Measurements from ENCODE around the gene OR5H6. TPM values are rescaled to one million over a fixed set of nuclear protein-coding genes. Genes with fewer than 3 reads are reported as not detected.

OR5H6 gene
- total RNA-seq, 1 experiment from 2014 or later: not detected

DNA sequence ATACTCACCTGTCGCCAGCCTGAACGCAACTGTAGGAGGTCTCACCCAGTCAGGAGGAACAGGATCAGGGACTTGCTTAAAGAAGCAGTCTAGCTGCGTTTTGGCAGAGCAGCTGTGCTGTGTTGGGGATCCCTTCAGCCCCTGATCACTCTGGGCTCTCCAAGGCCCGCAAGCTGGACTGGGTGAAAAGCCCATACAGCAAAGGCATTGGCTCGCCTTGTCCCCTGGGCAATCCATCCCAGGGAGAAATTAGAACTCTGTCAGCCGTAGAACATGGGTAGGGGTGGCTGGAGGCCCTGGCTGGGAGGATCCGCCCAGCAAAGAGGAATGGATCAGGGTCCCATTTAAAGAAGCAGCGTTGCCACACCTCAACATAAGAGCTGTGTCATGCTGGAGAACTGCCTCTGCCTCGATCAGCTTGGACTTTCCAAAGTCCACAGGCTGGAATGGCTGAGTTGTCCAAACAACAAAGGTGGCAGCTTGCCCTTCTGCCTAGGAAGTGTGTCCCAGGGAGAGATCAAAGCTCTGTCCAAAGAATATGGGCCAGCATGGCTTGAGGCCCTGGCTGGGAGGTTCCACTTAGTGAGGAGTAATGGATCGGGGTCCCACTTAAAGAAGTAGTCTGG lies 27.4 kb downstream of the OR5H6 start:
- H3K36me3 ChIP-seq: no peaks in the 10 kb centered on the region
- no peaks in the 10 kb centered on the region; the same call in 1 of the 2 replicates for H3K9me3 ChIP-seq
- H3K27me3 ChIP-seq: 0 out of 2 replicates have a peak, but pooled peaks cover 2% of the 10 kb centered on the region
- DNase-seq: no peak
- H3K4me3 ChIP-seq: no peak overlapping the region

Other genes starting within 250 kb of the OR5H6 start
- not detected in 2 replicates for gene GABRR3, start 228.9 kb upstream of the OR5H6 start, total RNA-seq (2014; rRNA removed; shearing (Covaris generic); ENCODE audit: low replicate concordance)
- not detected in 2 replicates for gene OR5AC2, start 177.1 kb upstream of the OR5H6 start, total RNA-seq (2014; rRNA removed; shearing (Covaris generic); ENCODE audit: low replicate concordance)
- gene OR5H1, start 133.5 kb upstream of the OR5H6 start, total RNA-seq (2014; rRNA removed; shearing (Covaris generic); ENCODE audit: low replicate concordance): not detected in 2 replicates
- gene OR5H14, start 116.8 kb upstream of the OR5H6 start, total RNA-seq (2014; rRNA removed; shearing (Covaris generic); ENCODE audit: low replicate concordance): not detected in 2 replicates
- not detected in 2 replicates for gene OR5H15, start 97.5 kb upstream of the OR5H6 start, total RNA-seq (2014; rRNA removed; shearing (Covaris generic); ENCODE audit: low replicate concordance)
- not detected in 2 replicates for gene OR5H2, start 18.3 kb downstream of the OR5H6 start, total RNA-seq (2014; rRNA removed; shearing (Covaris generic); ENCODE audit: low replicate concordance)
- gene OR5K4, start 89.6 kb downstream of the OR5H6 start, total RNA-seq (2014; rRNA removed; shearing (Covaris generic); ENCODE audit: low replicate concordance): not detected in 2 replicates
- not detected in 2 replicates for gene OR5K3, start 126.4 kb downstream of the OR5H6 start, total RNA-seq (2014; rRNA removed; shearing (Covaris generic); ENCODE audit: low replicate concordance)
- gene OR5K1, start 199.0 kb downstream of the OR5H6 start, total RNA-seq (2014; rRNA removed; shearing (Covaris generic); ENCODE audit: low replicate concordance): not detected in 2 replicates
- not detected in 2 replicates for gene OR5K2, start 233.4 kb downstream of the OR5H6 start, total RNA-seq (2014; rRNA removed; shearing (Covaris generic); ENCODE audit: low replicate concordance)